ENCODE measurements around the gene NIT2. TPM values are rescaled to one million over a fixed set of nuclear protein-coding genes. Genes with fewer than 3 reads are reported as not detected.
A peak's percentile ranks its signal among the peaks of the same experiment; 100 is the strongest.

The NIT2 gene
- polyA plus RNA-seq, 3 donors: 15.1 to 30.5 (median 24.6) TPM

GRCh38 chr3:100400419-100400779 is 65.8 kb downstream of the NIT2 start:
- no peaks in the 10 kb centered on the region for H3K36me3 ChIP-seq (replicated peaks in 1 of 2; ENCODE audit: control insufficient read depth in 1 of 2, insufficient read depth in 2 of 2, low read length in 2 of 2)
- no peaks in the 10 kb centered on the region for H3K27me3 ChIP-seq (ENCODE audit: control insufficient read depth in 2 of 2, insufficient read depth in 2 of 2, low read length in 2 of 2)
- intact Hi-C loops (cut with micrococcal nuclease): loop anchor here (5.0 kb wide), 2 partner anchors 138 to 312 kb away; partner anchors contain the start of gene TBC1D23 (in 1 of the 2)
- peak overlapping the region; percentile 92 for H2AFZ ChIP-seq (ENCODE audit: insufficient read depth, low read depth, low read length, poor library complexity, severe bottlenecking)
- H3K79me2 ChIP-seq (ENCODE audit: insufficient read depth, low read length): peaks cover 63% of the 10 kb centered on the region
- peak overlapping the region; percentile 85 to 86 for H3K27ac ChIP-seq (ENCODE audit: low read depth in 1 of 2, low read length in 2 of 2)
- peak overlapping the region; percentile 89 to 97 (median 94) for H3K27ac Mint-ChIP-seq
- peak overlapping the region; percentile 92 for H3K4me2 ChIP-seq (replicated peaks; ENCODE audit: extremely low read depth, low read length, poor library complexity, severe bottlenecking)
- peaks cover 25 to 29% of the 10 kb centered on the region in 2 donors for H3K4me1 ChIP-seq (ENCODE audit: control insufficient read depth in 1 of 2, insufficient read depth in 2 of 2, low read length in 2 of 2)
- peaks cover 2 to 10% of the 10 kb centered on the region in 2 donors for H3K36me3 Mint-ChIP-seq
- peak overlapping the region; percentile 92 for H3K9ac ChIP-seq (ENCODE audit: insufficient read depth, low read length, poor library complexity, severe bottlenecking)
- no peak for TF ChIP-seq CTCF (IDR thresholded peaks at IDR 0.05)
- under 1% methylated on average over 22 of the region's 22 CpGs for WGBS (ENCODE audit: insufficient coverage)
- H4K20me1 ChIP-seq (ENCODE audit: insufficient read depth, low read length): peaks cover 27% of the 10 kb centered on the region
- peaks cover 0 to 2% (median 0%) of the 10 kb centered on the region in 3 donors for H3K27me3 Mint-ChIP-seq (ENCODE audit: low read depth in 3 of 3)
- peaks cover 0 to under 1% (median 0%) of the 10 kb centered on the region in 7 donors for H3K9me3 Mint-ChIP-seq
- peaks cover 45% of the 10 kb centered on the region for H3K4me1 Mint-ChIP-seq
- H3K9me3 ChIP-seq (replicated peaks in 1 of 2; ENCODE audit: control insufficient read depth in 1 of 2, insufficient read depth in 1 of 2, low read length in 2 of 2): no peaks in the 10 kb centered on the region
- H3K4me3 ChIP-seq (replicated peaks in 1 of 3; ENCODE audit: low read depth in 2 of 3, low read length in 3 of 3): peak overlapping the region; percentile 86 to 96 (median 91)
- peak overlapping the region; percentile 89 to 99 for H3K4me3 Mint-ChIP-seq
- peak; percentile 2 to 64 (median 20) for DNase-seq

GRCh38 chr3:100400780-100401673 is 66.5 kb downstream of the NIT2 start, which contains the start of the genes LNP1 and TOMM70:
Gene LNP1, plus strand, starts transcription at chr3:100401539. Its CDS starts 28,191 bp downstream, at chr3:100429730.
Gene TOMM70, minus strand, starts transcription at chr3:100401089. Its CDS starts 140 bp downstream, at chr3:100400949.
- peak within 1 kb of the TSS; percentile 85 to 86 for H3K27ac ChIP-seq (ENCODE audit: low read depth in 1 of 2, low read length in 2 of 2)
- intact Hi-C loops (cut with micrococcal nuclease): loop anchor here (5.0 kb wide), 2 partner anchors 139 to 311 kb away; partner anchors contain the start of gene TBC1D23 (in 1 of the 2)
- peaks cover 25 to 29% of the 10 kb centered on the region in 2 donors for H3K4me1 ChIP-seq (ENCODE audit: control insufficient read depth in 1 of 2, insufficient read depth in 2 of 2, low read length in 2 of 2)
- H3K79me2 ChIP-seq (ENCODE audit: insufficient read depth, low read length): peaks cover 57% of the 10 kb centered on the region
- H4K20me1 ChIP-seq (ENCODE audit: insufficient read depth, low read length): peaks cover 24% of the 10 kb centered on the region
- peak; percentile 90 to 96 (median 92) for DNase-seq
- no peaks in the 10 kb centered on the region for H3K36me3 ChIP-seq (replicated peaks in 1 of 2; ENCODE audit: control insufficient read depth in 1 of 2, insufficient read depth in 2 of 2, low read length in 2 of 2)
- H3K27me3 Mint-ChIP-seq (ENCODE audit: low read depth in 3 of 3): peaks cover 0 to 2% (median 0%) of the 10 kb centered on the region in 3 donors
- under 1% methylated on average over 50 of the region's 64 CpGs for WGBS (ENCODE audit: insufficient coverage)
- peak within 1 kb of the TSS; percentile 92 for H3K9ac ChIP-seq (ENCODE audit: insufficient read depth, low read length, poor library complexity, severe bottlenecking)
- H3K4me1 Mint-ChIP-seq: peaks cover 40% of the 10 kb centered on the region
- peaks cover 0 to 3% (median 0%) of the 10 kb centered on the region in 7 donors for H3K9me3 Mint-ChIP-seq
- peak within 1 kb of the TSS; percentile 86 to 96 (median 91) for H3K4me3 ChIP-seq (replicated peaks in 1 of 3; ENCODE audit: low read depth in 2 of 3, low read length in 3 of 3)
- no peaks in the 10 kb centered on the region for H3K9me3 ChIP-seq (replicated peaks in 1 of 2; ENCODE audit: control insufficient read depth in 1 of 2, insufficient read depth in 1 of 2, low read length in 2 of 2)
- H3K4me2 ChIP-seq (replicated peaks; ENCODE audit: extremely low read depth, low read length, poor library complexity, severe bottlenecking): peak within 1 kb of the TSS; percentile 92
- peaks cover 2 to 7% of the 10 kb centered on the region in 2 donors for H3K36me3 Mint-ChIP-seq
- peak within 1 kb of the TSS; percentile 89 to 99 for H3K4me3 Mint-ChIP-seq
- TF ChIP-seq CTCF (IDR thresholded peaks at IDR 0.05): no peak
- H3K27me3 ChIP-seq (ENCODE audit: control insufficient read depth in 2 of 2, insufficient read depth in 2 of 2, low read length in 2 of 2): no peaks in the 10 kb centered on the region
- H3K27ac Mint-ChIP-seq: peak within 1 kb of the TSS; percentile 91 to 97 (median 96)
- H2AFZ ChIP-seq (ENCODE audit: insufficient read depth, low read depth, low read length, poor library complexity, severe bottlenecking): peak within 1 kb of the TSS; percentile 92
